K562 (cell line): ENCODE data around the gene MRPL10. TPM values are rescaled to one million over a fixed set of nuclear protein-coding genes. Genes with fewer than 3 reads are reported as not detected.

Experiments
- ATAC-seq: fragments of 200-7000 bp; cut with Tn5 transposase; 3 replicates; pipeline ENCODE4 v1.9.1; 2020; ENCODE audit warnings: moderate library complexity
- BruUV-seq: library from RNA; stranded (reverse); fragments of 400-500 nt; replicated peaks from 2 replicates; lab custom pipeline; 2021; lab: Mats Ljungman, UMichigan
- CTCF ChIA-PET: fragments of 300-600 bp; formaldehyde crosslinking; extraction: SDS; loops from one replicate; lab custom pipeline; 2021; ENCODE audit warnings: low intra/inter-chr PET ratio; lab: Yijun Ruan, JAX
- POLR2A ChIA-PET: fragments of 300-600, 350-650 bp; sonication (Branson Sonifier 250); formaldehyde crosslinking; extraction: SDS; loops from one replicate; lab custom pipeline; 2021; ENCODE audit warnings: antibody characterized with exemption, inconsistent platforms; lab: Yijun Ruan, JAX
- DNase-seq, 4 experiments: peaks; one replicate each; pipeline versions ENCODE4 v3.0.0 to v3.0.0-alpha.2; 2011 to 2018; ENCODE audit warnings: low spot score in 3 of 4, mixed read lengths in 3 of 4; ENCODE audit errors: extremely low read depth in 1 of 4
- FAIRE-seq: peaks from 2 replicates; lab custom pipeline; 2011; peaks lifted over from hg19 to GRCh38; lab: Jason Lieb, UNC
- H2AFZ ChIP-seq: 2 replicates; pipeline ENCODE4 v1.6.0; 2011; ENCODE audit warnings: low read depth, low read length, control low read depth, inconsistent platforms
- H3K27ac ChIP-seq: fragments of 200-600 bp; 3 replicates; pipeline ENCODE4 v1.8.0; 2011; ENCODE audit warnings: low read depth, mild to moderate bottlenecking, control low read depth, inconsistent platforms, low read length, moderate library complexity, mixed read lengths; ENCODE audit errors: extremely low read depth
- H3K27me3 ChIP-seq, 2 experiments: fragments of 300-600 bp in 1 of 2; 2 replicates in 1 of 2; 3 replicates in 1 of 2; pipeline versions ENCODE4 v1.6.0 to v1.8.0; 2011; ENCODE audit warnings: inconsistent platforms in 2 of 2, low read length in 2 of 2, mild to moderate bottlenecking in 1 of 2, mixed read lengths in 1 of 2, moderate library complexity in 1 of 2; ENCODE audit not compliant: control insufficient read depth in 2 of 2, insufficient read depth in 2 of 2
- H3K36me3 ChIP-seq: fragments of 300-600 bp; 3 replicates; pipeline ENCODE4 v1.8.0; 2011; ENCODE audit warnings: mild to moderate bottlenecking, low read length, inconsistent platforms; ENCODE audit not compliant: control insufficient read depth, insufficient read depth
- H3K4me1 ChIP-seq, 2 experiments: fragments of 200-600 bp in 1 of 2; replicated peaks in 1 of 2; 2 replicates in 1 of 2; 3 replicates in 1 of 2; pipeline versions ENCODE4 v1.5.1 to v1.8.0; 2011; ENCODE audit warnings: inconsistent platforms in 2 of 2, low read length in 2 of 2, mild to moderate bottlenecking in 1 of 2, mixed read lengths in 1 of 2, moderate library complexity in 1 of 2; ENCODE audit not compliant: control insufficient read depth in 2 of 2, insufficient read depth in 2 of 2
- H3K4me2 ChIP-seq: 2 replicates; pipeline ENCODE4 v1.6.1; 2011; ENCODE audit warnings: low read length, control low read depth, inconsistent platforms, mixed read lengths; ENCODE audit not compliant: insufficient read depth
- H3K4me3 ChIP-seq: fragments of 200-600 bp; sonication (generic), shearing (Covaris generic); 2 replicates; pipeline ENCODE4 v1.5.1; 2016; ENCODE audit warnings: control low read depth, inconsistent platforms
- H3K79me2 ChIP-seq: fragments of 200-600 bp; 3 replicates; pipeline ENCODE4 v1.8.0; 2011; ENCODE audit warnings: low read length, inconsistent platforms; ENCODE audit not compliant: control insufficient read depth, insufficient read depth
- H3K9ac ChIP-seq, 2 experiments: 2 replicates each; pipeline versions ENCODE4 v1.6.0 to v1.6.1; 2011; ENCODE audit warnings: low read depth in 2 of 2, low read length in 2 of 2, control low read depth in 1 of 2, inconsistent platforms in 1 of 2, mild to moderate bottlenecking in 1 of 2, mixed read lengths in 1 of 2; ENCODE audit not compliant: insufficient read depth in 1 of 2
- H3K9me1 ChIP-seq: one replicate; pipeline ENCODE4 v1.6.0; 2011; ENCODE audit warnings: inconsistent platforms, mild to moderate bottlenecking, low read length, moderate library complexity; ENCODE audit not compliant: control insufficient read depth, insufficient read depth
- H3K9me3 ChIP-seq: replicated peaks from 2 replicates; pipeline ENCODE4 v1.5.1; 2011; ENCODE audit warnings: low read depth, low read length, inconsistent platforms; ENCODE audit not compliant: control insufficient read depth, insufficient read depth
- H4K20me1 ChIP-seq: replicated peaks from 2 replicates; pipeline ENCODE4 v1.6.1; 2011; ENCODE audit warnings: low read length, inconsistent platforms, mixed read lengths; ENCODE audit not compliant: control insufficient read depth, insufficient read depth
- HDAC1 ChIP-seq, 2 experiments: fragments of 450-650 bp; IDR thresholded peaks; 2 replicates each; pipeline ENCODE4 v1.6.1; 2016 to 2017; ENCODE audit warnings: inconsistent platforms in 1 of 2, mild to moderate bottlenecking in 1 of 2, moderate library complexity in 1 of 2
- HDGF ChIP-seq: fragments of 450-650 bp; IDR thresholded peaks from 2 replicates; pipeline ENCODE4 v1.6.1; 2016
- LARP7 ChIP-seq: fragments of 450-650 bp; IDR thresholded peaks from 2 replicates; pipeline ENCODE4 v1.6.1; 2016
- NFRKB ChIP-seq: fragments of 450-650 bp; IDR thresholded peaks from 2 replicates; pipeline ENCODE4 v1.6.1; 2016; ENCODE audit warnings: low read depth
- PKNOX1 ChIP-seq: fragments of 450-650 bp; IDR thresholded peaks from 2 replicates; pipeline ENCODE4 v1.6.1; 2016
- SETDB1 ChIP-seq: IDR thresholded peaks from one replicate; pipeline ENCODE4 v1.6.1; 2012; ENCODE audit warnings: low read length, control low read depth, inconsistent platforms
- TFAP4 ChIP-seq: sonication (generic); formaldehyde crosslinking; IDR thresholded peaks from 2 replicates; pipeline ENCODE4 v1.8.0; 2022; ENCODE audit warnings: missing genetic modification reagents, mild to moderate bottlenecking, moderate library complexity, borderline replicate concordance
- U2AF1 ChIP-seq: fragments of 200-400 bp; formaldehyde crosslinking; optimal IDR thresholded peaks from 2 replicates; pipeline ENCODE3; 2017; ENCODE audit warnings: mild to moderate bottlenecking, low read depth, low read length, moderate library complexity
- ZBTB7A ChIP-seq: IDR thresholded peaks from 2 replicates; pipeline ENCODE4 v1.6.1; 2011; ENCODE audit warnings: low read depth, mild to moderate bottlenecking, low read length, moderate library complexity, borderline replicate concordance; ENCODE audit not compliant: control insufficient read depth
- ZNF717 ChIP-seq: fragments of 250-450 bp; sonication (Bioruptor Pico); IDR thresholded peaks from 2 replicates; pipeline ENCODE4 v1.5.0; 2021
- ZNF766 ChIP-seq: fragments of 200-800 bp; sonication (Bioruptor generic); conservative IDR thresholded peaks from 2 replicates; pipeline ENCODE4 v1.6.1; 2016; ENCODE audit warnings: missing genetic modification characterization, missing compliant biosample characterization
- WGBS: fragments of 100-300 bp; shearing (Covaris generic); methylation state at CpG from one replicate; pipeline ENCODE4 v1.1.6; 2016; ENCODE audit warnings: low coverage, mixed read lengths; ENCODE audit not compliant: insufficient coverage; ENCODE audit errors: missing lambda C conversion rate; 5-methylcytosine and 5-hydroxymethylcytosine counted together
- in situ Hi-C: fragments of 300-500 bp; cut with MboI; formaldehyde crosslinking; loops from 4 replicates; pipeline ENCODE4 v1.15.0; 2018; ENCODE audit warnings: inconsistent platforms, mixed read lengths
- intact Hi-C: fragments of 100-400 bp; cut with micrococcal nuclease; formaldehyde crosslinking; loops from 2 replicates; pipeline ENCODE4 v1.14.2; 2022
- polyA plus RNA-seq, 8 experiments: library from polyadenylated mRNA; depleted of rRNA in 4 of 8; stranded (reverse) in 5 of 8; unstranded in 3 of 8; fragments of >200 nt; fragmentation: Nextera tagmentation in 2 of 8; fragmentation: Illumina TruSeq in 1 of 8; extraction: Ambion mirVana in 2 of 8; extraction: Trizol in 1 of 8; gene quantifications; 2 replicates each; pipeline versions ENCODE4 v1.2.1 to v1.2.3, GENCODE V29; 2011 to 2014; ENCODE audit warnings: inconsistent platforms in 1 of 8, missing spikeins in 1 of 8
- total RNA-seq, 7 experiments: library from RNA; depleted of rRNA in 6 of 7; stranded (reverse); fragments of >200 nt in 6 of 7; fragmentation: Illumina TruSeq in 2 of 7; extraction: Trizol in 2 of 7; gene quantifications; 2 replicates each; pipeline versions ENCODE4 v1.2.1 to v1.2.3, GENCODE V29; 2011 to 2021; ENCODE audit warnings: low replicate concordance in 1 of 7

The MRPL10 gene
- total and polyA plus RNA-seq, 9 of the 15 experiments (the other 6 are each of a cell fraction or from before 2014, with no cell fraction given): 27.8 to 105 (median 67.3) TPM

- WGBS: 30% methylated on average over 10 of the region's 11 CpGs
- FAIRE-seq (no peak), ATAC-seq (peak; percentile 6)
These were observed 20.4 kb upstream of the MRPL10 start for GRCh38 chr17:47851764-47852112.

More at GRCh38 chr17:47851764-47852112, 20.4 kb upstream of the MRPL10 start:
- peak overlapping the region; percentile 82 for H3K4me2 ChIP-seq
- no peaks in the 10 kb centered on the region for H3K9me1 ChIP-seq
- no peaks in the 10 kb centered on the region for H3K9me3 ChIP-seq
- peak overlapping the region; percentile 54 to 80; a peak in 3 of 4 replicates for H3K9ac ChIP-seq
- peaks cover 18% of the 10 kb centered on the region for H3K79me2 ChIP-seq
- H3K27me3 ChIP-seq: peaks cover 0 to 2% of the 10 kb centered on the region in 2 experiments; a peak in 1 of 5 replicates
- H3K4me1 ChIP-seq: peaks cover 33 to 42% of the 10 kb centered on the region in 2 experiments; a peak in 4 of 5 replicates
- peak; percentile 22 to 48 (median 42) for DNase-seq
- POLR2A ChIA-PET: interaction anchor here (2.2 kb wide), 1 partner anchor 44 kb away, joined by 7 read pairs; the partner anchor contains the start of gene SP2
- H3K36me3 ChIP-seq: no peaks in the 10 kb centered on the region
- H3K27ac ChIP-seq: peak overlapping the region; percentile 51; the same call in 2 of the 3 replicates
- CTCF ChIA-PET: interaction anchor here (1.2 kb wide), 1 partner anchor 38 kb away, joined by 3 read pairs; no protein-coding TSS in a partner anchor
- no TSS peak for BruUV-seq
- intact Hi-C loops: no loop called here
- in situ Hi-C loops: no loop called here
- peak overlapping the region; percentile 43 for H3K4me3 ChIP-seq
- H4K20me1 ChIP-seq: no peaks in the 10 kb centered on the region
- H2AFZ ChIP-seq: peak overlapping the region; percentile 79
- TF ChIP-seq ZNF766 (CRISPR knock-in tag) (peak; percentile 39; the same call in 1 of the 2 replicates), HDGF (peak; percentile 62; the same call in 1 of the 2 replicates), NFRKB (peak; percentile 37; the same call in 1 of the 2 replicates), SETDB1 (no peak), TFAP4 (CRISPR knock-in tag) (peak; percentile 53; the same call in 1 of the 2 replicates), U2AF1 (no peak), HDAC1 (IDR thresholded peaks at IDR 0.05) (peak in 1 of 2 experiments; percentile 10; a peak in 1 of 4 replicates), PKNOX1 (peak; percentile 81), ZBTB7A (peak; percentile 15; the same call in 1 of the 2 replicates), ZNF717 (CRISPR knock-in tag) (no peak), LARP7 (0 out of 2 replicates have a peak, but pooled peaks have one; percentile 35)
